GM23248 (cell line): ENCODE results near the gene F5.

Source experiments
- EZH2 ChIP-seq: fragments of 200-600 bp; sonication (generic); IDR thresholded peaks from 2 replicates; pipeline ENCODE4 v1.6.1; 2018; ENCODE audit warnings: antibody characterized with exemption, mild to moderate bottlenecking; ENCODE audit not compliant: insufficient read depth, poor library complexity, severe bottlenecking
- EZH2phosphoT487 ChIP-seq: fragments of 200-600 bp; sonication (generic); IDR thresholded peaks from 2 replicates; pipeline ENCODE4 v1.6.1; 2018; ENCODE audit warnings: antibody characterized with exemption, moderate library complexity, mild to moderate bottlenecking, low read depth; ENCODE audit not compliant: insufficient read depth

DNA sequence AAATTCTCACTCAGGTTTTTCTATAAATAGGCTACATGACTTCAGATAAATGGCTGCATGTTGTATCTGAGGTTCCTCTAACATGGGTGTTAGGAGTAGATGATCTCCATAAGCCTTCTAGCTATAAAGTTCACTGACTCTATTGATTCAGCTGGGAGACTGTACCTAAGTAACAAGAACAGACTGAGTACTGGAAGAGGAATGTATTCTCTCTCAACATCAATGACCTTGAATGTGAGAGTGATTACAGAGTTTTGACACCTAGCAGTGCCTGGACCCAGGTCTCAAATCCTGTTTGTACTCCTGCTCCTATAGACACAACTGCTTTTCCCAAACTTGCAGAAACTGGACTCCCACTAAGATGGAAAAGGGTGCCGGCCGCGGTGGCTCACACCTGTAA is 91.9 kb downstream of the F5 start:
- no peak for TF ChIP-seq EZH2phosphoT487
- TF ChIP-seq EZH2, result no peak
